Measurements from ENCODE around the gene HEATR5B. TPM values are rescaled to one million over a fixed set of nuclear protein-coding genes. Genes with fewer than 3 reads are reported as not detected.
"Not testable (repeated sequence)": the region's sequence is repeated elsewhere in the genome, so short reads cannot be mapped to it uniquely, and the experiment has no call there.

The HEATR5B gene
- total RNA-seq, 1 donor from 2014 or later = 25.7 TPM

DNA sequence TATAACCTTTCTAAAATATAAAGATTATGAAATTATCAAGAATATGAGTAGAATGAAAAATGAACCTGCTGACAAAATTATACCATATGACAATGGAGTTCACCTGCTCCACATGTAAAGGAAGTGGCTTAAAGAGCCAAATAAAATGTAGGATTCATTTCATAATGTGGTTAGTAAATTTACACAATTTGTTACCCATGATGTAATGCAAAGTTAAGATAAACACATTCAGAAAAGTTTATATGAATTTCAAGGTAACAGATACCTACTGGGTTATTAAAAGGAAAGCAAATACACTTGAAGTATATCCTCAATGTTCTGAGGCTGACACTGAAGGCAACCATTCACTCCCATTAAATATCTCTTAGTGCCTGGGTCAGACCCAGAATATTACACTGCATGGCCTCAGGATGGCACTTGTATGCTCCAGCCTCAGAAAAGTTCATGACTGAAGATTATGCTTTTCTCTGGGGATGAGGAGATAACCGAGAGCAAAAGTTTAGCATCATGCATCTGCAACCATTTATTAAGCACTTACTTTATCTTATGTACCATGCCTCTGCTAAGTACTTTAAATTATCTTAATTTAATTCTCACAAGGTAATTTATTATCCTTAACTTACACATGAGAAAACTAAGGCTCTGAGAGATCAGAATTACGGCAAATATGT is 124.0 kb downstream of the HEATR5B start:
- DNase-seq (ENCODE audit: low spot score) (no peak), ATAC-seq (no peak)
- intact Hi-C loops (cut with DNase I) = no loop called here

GRCh38 chr2:36954977-36955607 is 129.1 kb downstream of the HEATR5B start:
- ATAC-seq = no peak
- no peak for DNase-seq (ENCODE audit: low spot score)
- intact Hi-C loops (cut with DNase I) = no loop called here

- no peak for ATAC-seq
- no peak for DNase-seq (ENCODE audit: low spot score)
- intact Hi-C loops (cut with DNase I) = no loop called here
Observed at GRCh38 chr2:36952748-36953197, 131.4 kb downstream of the HEATR5B start.

- intact Hi-C loops (cut with DNase I) = no loop called here
- DNase-seq (ENCODE audit: low spot score) (no peak), ATAC-seq (no peak)
Observed at GRCh38 chr2:36951574-36951973, 132.6 kb downstream of the HEATR5B start.

DNA sequence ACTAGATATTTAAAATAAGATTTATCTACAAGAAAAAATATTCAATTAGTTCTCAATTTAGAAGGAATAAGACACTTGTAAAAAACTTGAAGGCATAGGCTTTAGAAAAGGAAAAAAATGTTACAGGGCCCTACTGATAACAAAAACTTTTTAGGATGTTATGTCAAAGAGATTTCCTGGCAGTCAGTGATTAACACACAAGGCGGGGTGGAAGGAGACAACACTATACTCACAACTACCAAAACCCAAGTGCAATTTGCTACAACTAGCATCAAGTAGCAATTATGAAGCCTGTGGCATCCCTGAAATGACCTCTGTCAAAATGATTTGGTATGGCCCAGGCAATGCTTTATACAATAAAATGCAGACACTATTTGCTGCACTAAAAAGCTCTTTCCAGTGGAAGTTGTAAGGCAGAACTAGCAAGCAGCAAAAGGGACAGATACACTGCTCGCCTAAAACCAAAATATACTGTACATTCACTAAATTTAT is 133.1 kb downstream of the HEATR5B start:
- ATAC-seq = no peak
- no peak for DNase-seq (ENCODE audit: low spot score)
- intact Hi-C loops (cut with DNase I) = no loop called here

DNA sequence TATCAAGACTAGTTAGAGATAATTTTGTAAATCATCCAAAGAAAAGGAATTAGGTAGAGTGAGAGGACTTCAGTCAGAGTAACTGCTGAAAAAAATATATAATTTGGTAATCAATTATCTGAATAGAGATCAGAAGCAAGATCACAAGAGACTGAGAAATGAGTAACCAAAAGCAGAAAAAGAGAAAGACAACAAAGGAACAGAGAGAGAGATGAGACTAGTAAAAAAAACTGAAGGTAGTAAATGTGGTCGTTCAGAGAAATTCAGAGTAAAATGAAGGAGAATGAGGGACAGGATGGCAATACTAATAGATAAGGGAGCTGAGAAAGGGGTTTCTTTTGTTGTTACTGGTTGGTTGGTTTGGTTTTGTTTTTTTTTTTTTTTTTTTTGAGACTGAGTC is 134.3 kb downstream of the HEATR5B start:
- intact Hi-C loops (cut with DNase I) = no loop called here
- ATAC-seq (no peak), DNase-seq (ENCODE audit: low spot score) (no peak)

GRCh38 chr2:36945240-36945639 is 138.9 kb downstream of the HEATR5B start:
- ATAC-seq; DNase-seq (ENCODE audit: low spot score); intact Hi-C loops (cut with DNase I): not testable (repeated sequence)

DNA sequence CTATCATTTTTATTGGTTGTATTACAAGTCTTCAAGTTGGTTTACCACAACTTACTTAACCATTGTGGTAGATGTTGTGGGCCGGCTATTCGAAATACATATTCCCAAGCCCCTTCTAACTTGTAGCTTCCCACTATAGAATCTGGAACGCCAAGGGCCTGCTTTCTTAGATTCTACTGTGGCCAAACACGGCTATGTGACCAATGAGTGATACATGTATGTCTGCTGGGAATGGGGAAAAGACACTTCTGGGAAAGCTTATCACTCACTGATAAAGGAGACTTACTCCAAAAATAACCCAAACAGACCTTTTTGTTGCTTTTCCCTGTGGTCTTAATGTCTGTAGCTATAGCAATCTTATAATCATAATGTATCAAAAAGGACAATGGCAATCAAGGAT is 142.3 kb downstream of the HEATR5B start:
- ATAC-seq = no peak
- DNase-seq (ENCODE audit: low spot score) = no peak
- intact Hi-C loops (cut with DNase I) = no loop called here

GRCh38 chr2:36936526-36936925 is 147.6 kb downstream of the HEATR5B start:
- intact Hi-C loops (cut with DNase I); ATAC-seq; DNase-seq (ENCODE audit: low spot score): not testable (repeated sequence)

DNA sequence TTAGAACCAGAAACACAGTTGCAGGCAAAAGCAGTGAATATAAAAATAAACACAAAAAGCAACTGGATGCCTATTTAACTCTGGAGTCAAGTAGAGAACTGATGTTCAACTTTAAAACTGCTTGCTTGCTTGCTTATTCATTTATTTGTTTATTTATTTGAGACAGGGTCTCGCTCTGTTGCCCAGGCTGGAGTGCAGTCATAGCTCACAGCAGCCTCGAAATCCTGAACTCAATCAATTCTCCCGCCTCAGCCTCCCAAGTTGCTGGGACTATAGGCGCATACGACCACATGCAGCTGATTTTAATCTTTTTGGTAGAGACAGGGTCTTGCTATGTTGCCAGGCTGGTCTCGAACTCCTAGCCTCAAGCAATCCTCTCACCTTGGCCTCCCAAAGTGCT is 152.5 kb downstream of the HEATR5B start:
- ATAC-seq; intact Hi-C loops (cut with DNase I): not testable (repeated sequence)

More for the DNA sequence above, 152.5 kb downstream of the HEATR5B start:
- DNase-seq (ENCODE audit: low spot score) = not testable (repeated sequence)

Other genes starting within 250 kb of the HEATR5B start
- gene STRN, start 117.8 kb downstream of the HEATR5B start, total RNA-seq = 38.9 TPM
- 8.9 TPM for gene GPATCH11, start 146 bp upstream of the HEATR5B start, total RNA-seq
- gene EIF2AK2, start 72.6 kb upstream of the HEATR5B start, total RNA-seq = 56.0 TPM
- not detected for gene SULT6B1, start 104.3 kb upstream of the HEATR5B start, total RNA-seq
- 43.5 TPM for gene CEBPZOS, start 112.1 kb upstream of the HEATR5B start, total RNA-seq
- gene CEBPZ, start 147.2 kb upstream of the HEATR5B start, total RNA-seq = 57.6 TPM
- gene NDUFAF7, start 147.3 kb upstream of the HEATR5B start, total RNA-seq = 21.1 TPM
- 57.2 TPM for gene PRKD3, start 240.5 kb upstream of the HEATR5B start, total RNA-seq

Data from sciatic nerve (tissue), 2 donors.